SK-N-SH (cell line): ENCODE results near the gene ITGA1. TPM values are rescaled to one million over a fixed set of nuclear protein-coding genes. Genes with fewer than 3 reads are reported as not detected.

Experiments used
- CTCF ChIA-PET: fragments of 300-600, 350-600 bp; formaldehyde crosslinking; extraction: SDS; loops from one replicate; lab custom pipeline; 2021; lab: Yijun Ruan, JAX
- POLR2A ChIA-PET: fragments of 350-600 bp; sonication (Branson Sonifier 250); formaldehyde crosslinking; extraction: SDS; loops from one replicate; lab custom pipeline; 2020; ENCODE audit warnings: antibody characterized with exemption, inconsistent platforms; lab: Yijun Ruan, JAX
- DNase-seq: peaks from one replicate; pipeline ENCODE4 v3.0.0; 2012
- H2AFZ ChIP-seq: fragments of 200-600 bp; sonication (generic); 2 replicates; pipeline ENCODE4 v1.8.1; 2016; ENCODE audit warnings: antibody characterized with exemption, mild to moderate bottlenecking, low read depth
- H3F3A ChIP-seq: fragments of 200-600 bp; sonication (generic); replicated peaks from 2 replicates; pipeline ENCODE3; 2016; ENCODE audit warnings: antibody characterized with exemption, mild to moderate bottlenecking; ENCODE audit not compliant: insufficient read depth
- H3K27ac ChIP-seq, 2 experiments: fragments of 200-500 bp in 1 of 2; fragments of 200-600 bp in 1 of 2; sonication (Bioruptor generic) in 1 of 2; sonication (generic), shearing (Covaris generic) in 1 of 2; 2 replicates each; pipeline versions ENCODE4 v1.5.1 to v1.6.1; 2014 to 2016; ENCODE audit warnings: low read depth in 2 of 2, inconsistent platforms in 1 of 2, low read length in 1 of 2, mild to moderate bottlenecking in 1 of 2, mixed read lengths in 1 of 2
- H3K27me3 ChIP-seq: fragments of 200-600 bp; sonication (generic), shearing (Covaris generic); 2 replicates; pipeline ENCODE4 v1.6.1; 2016; ENCODE audit warnings: mixed run types; ENCODE audit not compliant: insufficient read depth
- H3K36me3 ChIP-seq, 2 experiments: fragments of 200-500 bp in 1 of 2; fragments of 200-600 bp in 1 of 2; sonication (Bioruptor generic) in 1 of 2; sonication (generic) in 1 of 2; replicated peaks in 1 of 2; 2 replicates each; pipeline versions ENCODE3 to v1.5.1; 2014 to 2016; ENCODE audit warnings: low read length in 1 of 2, mild to moderate bottlenecking in 1 of 2; ENCODE audit not compliant: insufficient read depth in 2 of 2, control insufficient read depth in 1 of 2
- H3K4me1 ChIP-seq, 2 experiments: fragments of 200-500 bp in 1 of 2; fragments of 200-600 bp in 1 of 2; sonication (Bioruptor generic) in 1 of 2; sonication (generic), shearing (Covaris generic) in 1 of 2; 2 replicates each; pipeline versions ENCODE4 v1.5.1 to v1.6.1; 2014 to 2016; ENCODE audit warnings: low read depth in 1 of 2, low read length in 1 of 2, mixed run types in 1 of 2; ENCODE audit not compliant: insufficient read depth in 2 of 2, control insufficient read depth in 1 of 2
- H3K4me2 ChIP-seq: fragments of 200-600 bp; sonication (generic), shearing (Covaris generic); 2 replicates; pipeline ENCODE4 v1.6.1; 2017; ENCODE audit warnings: mixed run types
- H3K4me3 ChIP-seq, 2 experiments: fragments of 200-500 bp in 1 of 2; fragments of 200-600 bp in 1 of 2; sonication (Bioruptor generic) in 1 of 2; sonication (generic), shearing (Covaris generic) in 1 of 2; 2 replicates each; pipeline versions ENCODE4 v1.5.1 to v1.8.1; 2014 to 2016; ENCODE audit warnings: low read depth in 2 of 2, inconsistent platforms in 1 of 2, low read length in 1 of 2, mild to moderate bottlenecking in 1 of 2, mixed read lengths in 1 of 2, moderate library complexity in 1 of 2
- H3K79me2 ChIP-seq: fragments of 200-600 bp; sonication (generic); 2 replicates; pipeline ENCODE4 v1.8.1; 2017; ENCODE audit warnings: mild to moderate bottlenecking; ENCODE audit not compliant: insufficient read depth
- H3K9ac ChIP-seq: fragments of 200-600 bp; sonication (generic); 2 replicates; pipeline ENCODE4 v1.6.1; 2017; ENCODE audit warnings: mixed run types
- H3K9me2 ChIP-seq: fragments of 200-600 bp; sonication (generic); 2 replicates; pipeline ENCODE4 v1.6.1; 2017; ENCODE audit warnings: mixed run types
- H3K9me3 ChIP-seq: fragments of 200-600 bp; sonication (generic); 2 replicates; pipeline ENCODE4 v1.6.1; 2017; ENCODE audit warnings: mixed run types, mild to moderate bottlenecking, moderate library complexity
- H4K20me1 ChIP-seq: fragments of 200-600 bp; sonication (generic); 2 replicates; pipeline ENCODE4 v1.6.1; 2017; ENCODE audit warnings: mild to moderate bottlenecking, mixed run types; ENCODE audit not compliant: insufficient read depth
- CTCF ChIP-seq: fragments of 200-600 bp; sonication (generic); IDR thresholded peaks from 2 replicates; pipeline ENCODE4 v1.6.1; 2017; ENCODE audit warnings: antibody characterized with exemption, mild to moderate bottlenecking, moderate library complexity
- EP300 ChIP-seq, 2 experiments: IDR thresholded peaks; 2 replicates each; pipeline versions ENCODE4 v1.4.0 to v1.6.1; 2012; ENCODE audit warnings: borderline replicate concordance in 1 of 2, low read depth in 1 of 2, low read length in 1 of 2
- FOSL2 ChIP-seq: IDR thresholded peaks from 2 replicates; pipeline ENCODE4 v1.4.0; 2012; ENCODE audit warnings: low read depth, mild to moderate bottlenecking, moderate library complexity, borderline replicate concordance
- MAX ChIP-seq: IDR thresholded peaks from 2 replicates; pipeline ENCODE4 v1.4.0; 2012; ENCODE audit warnings: low read depth
- MEF2A ChIP-seq: IDR thresholded peaks from 2 replicates; pipeline ENCODE4 v1.4.0; 2012; ENCODE audit warnings: low read depth, borderline replicate concordance
- PBX3 ChIP-seq: IDR thresholded peaks from 2 replicates; pipeline ENCODE4; 2012
- POLR2AphosphoS5 ChIP-seq: IDR thresholded peaks from 2 replicates; pipeline ENCODE4 v1.6.1; 2012; ENCODE audit warnings: low read depth, low read length
- RAD21 ChIP-seq: IDR thresholded peaks from 2 replicates; pipeline ENCODE4 v1.6.1; 2012; ENCODE audit warnings: mild to moderate bottlenecking, low read length
- RCOR1 ChIP-seq: fragments of 150-350 bp; IDR thresholded peaks from 2 replicates; pipeline ENCODE4 v1.6.1; 2017; ENCODE audit warnings: antibody characterized with exemption, low read length
- TAF1 ChIP-seq: IDR thresholded peaks from 2 replicates; pipeline ENCODE4 v1.6.1; 2012; ENCODE audit warnings: low read depth, mild to moderate bottlenecking, low read length, moderate library complexity, borderline replicate concordance
- ZBTB33 ChIP-seq: IDR thresholded peaks from 2 replicates; pipeline ENCODE4 v1.4.0; 2012; ENCODE audit warnings: low read depth, borderline replicate concordance
- WGBS: methylation state at CpG from one replicate; pipeline ENCODE4 v1.1.6; 2017; ENCODE audit warnings: low lambda C conversion rate; 5-methylcytosine and 5-hydroxymethylcytosine counted together
- polyA plus RNA-seq, 3 experiments: library from polyadenylated mRNA; depleted of rRNA; stranded (reverse); fragments of >200 nt; gene quantifications; 2 replicates each; pipeline ENCODE4 v1.2.3, GENCODE V29; 2012

The ITGA1 gene
- polyA plus RNA-seq, 1 of the 3 experiments (the other 2 are of a cell fraction), result 7.7 TPM

GRCh38 chr5:52789851-52790250 lies 2.1 kb downstream of the ITGA1 start:
- Histone ChIP-seq H3K9ac (no peak overlapping the region), H4K20me1 (no peaks in the 10 kb centered on the region), H3K27me3 (no peaks in the 10 kb centered on the region), H3K4me2 (peak overlapping the region; percentile 66; the same call in 1 of the 2 replicates), H3K4me1 (peaks cover 5 to 15% of the 10 kb centered on the region in 2 experiments; a peak in 2 of 4 replicates), H3K27ac (peak overlapping the region in 1 of 2 experiments; percentile 97; a peak in 2 of 4 replicates), H3K9me3 (no peaks in the 10 kb centered on the region), H3F3A (peaks cover 9% of the 10 kb centered on the region), H3K4me3 (peak overlapping the region; percentile 80 to 87; a peak in 3 of 4 replicates), H2AFZ (no peak overlapping the region), H3K36me3 (peaks cover 3% of the 10 kb centered on the region in 2 experiments), H3K79me2 (peaks cover 32% of the 10 kb centered on the region; the same call in 1 of the 2 replicates), H3K9me2 (no peaks in the 10 kb centered on the region)
- POLR2A ChIA-PET, result interaction anchor here (1.4 kb wide), 1 partner anchor 10 kb away, joined by 3 read pairs; no protein-coding TSS in a partner anchor
- TF ChIP-seq EP300 (IDR thresholded peaks at IDR 0.05; ENCODE audit: borderline replicate concordance in 1 of 2, low read depth in 1 of 2, low read length in 1 of 2) (no peak), CTCF (no peak), RCOR1 (no peak), MAX (no peak), FOSL2 (no peak)
- WGBS, result 93% methylated on average over 2 of the region's 2 CpGs
- CTCF ChIA-PET, result interaction anchor here (1.1 to 1.6 kb wide), 4 partner anchors 12 to 126 kb away, joined by 4 to 9 read pairs (median 5); no protein-coding TSS in a partner anchor
- DNase-seq, result no peak

GRCh38 chr5:52791366-52791765 lies 3.6 kb downstream of the ITGA1 start:
- no peak overlapping the region for H2AFZ ChIP-seq
- H3K4me2 ChIP-seq, result no peak overlapping the region
- peaks cover 5 to 15% of the 10 kb centered on the region in 2 experiments; a peak in 2 of 4 replicates for H3K4me1 ChIP-seq
- H3K9me3 ChIP-seq, result no peaks in the 10 kb centered on the region
- H3K4me3 ChIP-seq, result no peak overlapping the region
- peaks cover 33% of the 10 kb centered on the region; the same call in 1 of the 2 replicates for H3K79me2 ChIP-seq
- peaks cover 3 to 8% of the 10 kb centered on the region in 2 experiments for H3K36me3 ChIP-seq
- no peak for DNase-seq
- WGBS, result 84% methylated on average over 1 of the region's 1 CpG
- TF ChIP-seq MEF2A (no peak), PBX3 (no peak), ZBTB33 (no peak), RAD21 (no peak), POLR2AphosphoS5 (no peak), TAF1 (no peak)
- H4K20me1 ChIP-seq, result no peaks in the 10 kb centered on the region
- ChIA-PET POLR2A (no interaction called here), CTCF (interaction anchor here (1.2 kb wide), 1 partner anchor 51 kb away, joined by 5 read pairs; no protein-coding TSS in a partner anchor)
- H3K27ac ChIP-seq, result no peak overlapping the region; a peak in 1 of 4 replicates
- peaks cover 9% of the 10 kb centered on the region for H3F3A ChIP-seq
- no peaks in the 10 kb centered on the region for H3K9me2 ChIP-seq
- no peak overlapping the region for H3K9ac ChIP-seq
- no peaks in the 10 kb centered on the region for H3K27me3 ChIP-seq
